HL-60 (cell line): ENCODE results near the gene ADAP2.

Source experiments
- DNase-seq, 2 experiments: peaks; one replicate each; pipeline ENCODE4 v3.0.0-alpha.2; 2010 to 2020; ENCODE audit warnings: low read depth in 1 of 2, low spot score in 1 of 2
- H3K27ac ChIP-seq: fragments of 250-450 bp; sonication (Bioruptor Pico); replicated peaks from 2 replicates; pipeline ENCODE4 v1.5.1; 2020; ENCODE audit warnings: mild to moderate bottlenecking, moderate library complexity
- H3K27me3 ChIP-seq: fragments of 250-450 bp; sonication (Bioruptor Pico); 2 replicates; pipeline ENCODE4 v1.5.1; 2021; ENCODE audit warnings: mild to moderate bottlenecking, moderate library complexity; ENCODE audit not compliant: insufficient read depth, poor library complexity, severe bottlenecking
- H3K4me3 ChIP-seq: replicated peaks from 2 replicates; pipeline ENCODE4 v1.5.1; 2011; ENCODE audit warnings: mild to moderate bottlenecking, control low read depth, low read length; ENCODE audit not compliant: insufficient read depth
- CTCF ChIP-seq: IDR thresholded peaks from one replicate; pipeline ENCODE4 v1.5.1; 2011; ENCODE audit warnings: low read length, control low read depth, inconsistent platforms; ENCODE audit not compliant: insufficient read depth
- GABPA ChIP-seq: IDR thresholded peaks from 2 replicates; pipeline ENCODE4 v1.6.1; 2012; ENCODE audit warnings: low read depth
- POLR2AphosphoS5 ChIP-seq: IDR thresholded peaks from 2 replicates; pipeline ENCODE4 v1.6.1; 2012; ENCODE audit warnings: low read depth
- SPI1 ChIP-seq: IDR thresholded peaks from 2 replicates; pipeline ENCODE4 v1.6.1; 2012; ENCODE audit warnings: low read depth, mild to moderate bottlenecking, borderline replicate concordance
- TF ChIP-seq, protein P1 (sequence below): IDR thresholded peaks from 2 replicates; pipeline ENCODE4 v1.6.1; 2012; ENCODE audit warnings: low read depth; ENCODE audit not compliant: insufficient replicate concordance

The ADAP2 gene

GRCh38 chr17:30924341-30924740 is 2.6 kb downstream of the ADAP2 start:
- Histone ChIP-seq H3K4me3 (no peak overlapping the region), H3K27ac (no peak overlapping the region), H3K27me3 (peaks cover 16% of the 10 kb centered on the region)
- TF ChIP-seq GABPA, result no peak
- TF ChIP-seq, protein P1, sequence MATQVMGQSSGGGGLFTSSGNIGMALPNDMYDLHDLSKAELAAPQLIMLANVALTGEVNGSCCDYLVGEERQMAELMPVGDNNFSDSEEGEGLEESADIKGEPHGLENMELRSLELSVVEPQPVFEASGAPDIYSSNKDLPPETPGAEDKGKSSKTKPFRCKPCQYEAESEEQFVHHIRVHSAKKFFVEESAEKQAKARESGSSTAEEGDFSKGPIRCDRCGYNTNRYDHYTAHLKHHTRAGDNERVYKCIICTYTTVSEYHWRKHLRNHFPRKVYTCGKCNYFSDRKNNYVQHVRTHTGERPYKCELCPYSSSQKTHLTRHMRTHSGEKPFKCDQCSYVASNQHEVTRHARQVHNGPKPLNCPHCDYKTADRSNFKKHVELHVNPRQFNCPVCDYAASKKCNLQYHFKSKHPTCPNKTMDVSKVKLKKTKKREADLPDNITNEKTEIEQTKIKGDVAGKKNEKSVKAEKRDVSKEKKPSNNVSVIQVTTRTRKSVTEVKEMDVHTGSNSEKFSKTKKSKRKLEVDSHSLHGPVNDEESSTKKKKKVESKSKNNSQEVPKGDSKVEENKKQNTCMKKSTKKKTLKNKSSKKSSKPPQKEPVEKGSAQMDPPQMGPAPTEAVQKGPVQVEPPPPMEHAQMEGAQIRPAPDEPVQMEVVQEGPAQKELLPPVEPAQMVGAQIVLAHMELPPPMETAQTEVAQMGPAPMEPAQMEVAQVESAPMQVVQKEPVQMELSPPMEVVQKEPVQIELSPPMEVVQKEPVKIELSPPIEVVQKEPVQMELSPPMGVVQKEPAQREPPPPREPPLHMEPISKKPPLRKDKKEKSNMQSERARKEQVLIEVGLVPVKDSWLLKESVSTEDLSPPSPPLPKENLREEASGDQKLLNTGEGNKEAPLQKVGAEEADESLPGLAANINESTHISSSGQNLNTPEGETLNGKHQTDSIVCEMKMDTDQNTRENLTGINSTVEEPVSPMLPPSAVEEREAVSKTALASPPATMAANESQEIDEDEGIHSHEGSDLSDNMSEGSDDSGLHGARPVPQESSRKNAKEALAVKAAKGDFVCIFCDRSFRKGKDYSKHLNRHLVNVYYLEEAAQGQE, result no peak
- TF ChIP-seq POLR2AphosphoS5, result no peak
- no peak for TF ChIP-seq CTCF
- TF ChIP-seq SPI1, result no peak
- no peak for DNase-seq

- H3K27ac ChIP-seq, result no peak overlapping the region
- DNase-seq, result no peak
Measured at GRCh38 chr17:30926516-30926915, 4.8 kb downstream of the ADAP2 start.

DNA sequence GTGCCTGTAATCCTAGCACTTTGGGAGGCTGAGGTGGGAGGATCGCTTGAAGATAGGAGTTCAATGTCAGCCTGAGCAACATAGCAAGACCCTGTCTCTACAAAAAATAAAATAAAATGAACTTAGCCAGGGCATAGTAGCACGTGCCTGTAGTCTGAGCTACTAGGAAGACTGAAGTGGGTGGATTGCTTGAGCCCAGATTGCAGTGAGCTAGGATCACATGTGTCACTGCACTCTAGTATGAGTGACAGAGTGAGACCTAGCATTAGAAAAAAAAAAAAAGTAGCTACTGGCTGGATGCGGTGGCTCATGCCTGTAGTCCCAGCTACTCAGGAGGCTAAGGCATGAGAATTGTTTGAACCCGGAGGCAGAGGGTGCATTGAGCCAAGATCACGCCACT is 6.0 kb downstream of the ADAP2 start:
- Histone ChIP-seq H3K27ac (no peak overlapping the region), H3K27me3 (peaks cover 9% of the 10 kb centered on the region), H3K4me3 (no peak overlapping the region)
- no peak for DNase-seq
- TF ChIP-seq SPI1 (no peak), GABPA (no peak)

More at GRCh38 chr17:30926516-30926915, 4.8 kb downstream of the ADAP2 start:
- Histone ChIP-seq H3K4me3 (no peak overlapping the region), H3K27me3 (peaks cover 16% of the 10 kb centered on the region)
- TF ChIP-seq, protein P1, result no peak
- TF ChIP-seq POLR2AphosphoS5 (no peak), CTCF (no peak), GABPA (no peak), SPI1 (no peak)

GRCh38 chr17:30928584-30928983 is 6.8 kb downstream of the ADAP2 start:
- peaks cover 4% of the 10 kb centered on the region for H3K27me3 ChIP-seq
- H3K4me3 ChIP-seq, result no peak overlapping the region
- TF ChIP-seq, protein P1, result no peak
- TF ChIP-seq POLR2AphosphoS5 (no peak), GABPA (no peak), CTCF (no peak), SPI1 (no peak)
- H3K27ac ChIP-seq, result no peak overlapping the region
- no peak for DNase-seq
